Tibial nerve (tissue), 3 donors: Measurements from ENCODE around the gene ATP2C2.

ENCODE experiments used
- POLR2A ChIP-seq, 2 donors: fragments of 450-650 bp; IDR thresholded peaks; one replicate each; pipeline ENCODE4 v1.6.1; 2017; ENCODE audit warnings: antibody characterized with exemption in 2 of 2, mild to moderate bottlenecking in 2 of 2, moderate library complexity in 2 of 2
- TF ChIP-seq, protein P1 (sequence below), 5 experiments: fragments of 200-600 bp in 3 of 5; fragments of 450-650 bp in 2 of 5; sonication (generic) in 3 of 5; IDR thresholded peaks; one replicate each; pipeline ENCODE4 v1.5.1; 2016 to 2019; ENCODE audit warnings: antibody characterized with exemption in 5 of 5, mild to moderate bottlenecking in 3 of 5, moderate library complexity in 2 of 5

DNA sequence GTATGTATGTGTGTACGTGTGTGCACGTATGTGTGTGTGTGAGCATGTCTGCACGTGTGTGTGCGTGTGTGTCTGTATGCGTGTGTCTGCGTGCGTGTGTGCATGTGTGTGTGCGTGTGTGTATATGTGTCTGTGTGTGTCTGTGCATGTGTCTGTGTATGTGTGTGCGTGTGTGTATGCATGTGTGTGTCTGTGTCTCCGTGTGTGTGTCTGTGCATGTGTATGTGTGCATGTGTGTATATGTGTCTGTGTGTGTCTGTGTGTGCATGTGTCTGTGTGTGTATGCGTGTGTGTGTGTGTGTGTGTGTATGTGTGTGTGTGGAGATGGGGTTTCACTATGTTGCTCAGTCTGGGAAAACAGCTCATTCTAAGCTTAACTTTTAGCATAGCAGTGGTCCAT is 43.9 kb downstream of the ATP2C2 start:
- TF ChIP-seq, protein P1, sequence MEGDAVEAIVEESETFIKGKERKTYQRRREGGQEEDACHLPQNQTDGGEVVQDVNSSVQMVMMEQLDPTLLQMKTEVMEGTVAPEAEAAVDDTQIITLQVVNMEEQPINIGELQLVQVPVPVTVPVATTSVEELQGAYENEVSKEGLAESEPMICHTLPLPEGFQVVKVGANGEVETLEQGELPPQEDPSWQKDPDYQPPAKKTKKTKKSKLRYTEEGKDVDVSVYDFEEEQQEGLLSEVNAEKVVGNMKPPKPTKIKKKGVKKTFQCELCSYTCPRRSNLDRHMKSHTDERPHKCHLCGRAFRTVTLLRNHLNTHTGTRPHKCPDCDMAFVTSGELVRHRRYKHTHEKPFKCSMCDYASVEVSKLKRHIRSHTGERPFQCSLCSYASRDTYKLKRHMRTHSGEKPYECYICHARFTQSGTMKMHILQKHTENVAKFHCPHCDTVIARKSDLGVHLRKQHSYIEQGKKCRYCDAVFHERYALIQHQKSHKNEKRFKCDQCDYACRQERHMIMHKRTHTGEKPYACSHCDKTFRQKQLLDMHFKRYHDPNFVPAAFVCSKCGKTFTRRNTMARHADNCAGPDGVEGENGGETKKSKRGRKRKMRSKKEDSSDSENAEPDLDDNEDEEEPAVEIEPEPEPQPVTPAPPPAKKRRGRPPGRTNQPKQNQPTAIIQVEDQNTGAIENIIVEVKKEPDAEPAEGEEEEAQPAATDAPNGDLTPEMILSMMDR (IDR thresholded peaks at IDR 0.05): no peak
- TF ChIP-seq POLR2A (IDR thresholded peaks at IDR 0.05): no peak
